Thyroid gland (tissue), 4 donors: ENCODE data around the gene USP48.

Experiments used
- POLR2A ChIP-seq, 2 donors: fragments of 450-650 bp; IDR thresholded peaks; one replicate each; pipeline ENCODE4 v1.6.1; 2017; ENCODE audit warnings: antibody characterized with exemption in 2 of 2, mild to moderate bottlenecking in 2 of 2, moderate library complexity in 1 of 2
- TF ChIP-seq, protein P1 (sequence below), 6 experiments: fragments of 200-600 bp in 3 of 6; fragments of 450-650 bp in 3 of 6; sonication (generic) in 3 of 6; IDR thresholded peaks; one replicate each; pipeline ENCODE4 v1.5.1; 2016 to 2019; ENCODE audit warnings: antibody characterized with exemption in 6 of 6, mild to moderate bottlenecking in 2 of 6, inconsistent platforms in 1 of 6, moderate library complexity in 1 of 6

DNA sequence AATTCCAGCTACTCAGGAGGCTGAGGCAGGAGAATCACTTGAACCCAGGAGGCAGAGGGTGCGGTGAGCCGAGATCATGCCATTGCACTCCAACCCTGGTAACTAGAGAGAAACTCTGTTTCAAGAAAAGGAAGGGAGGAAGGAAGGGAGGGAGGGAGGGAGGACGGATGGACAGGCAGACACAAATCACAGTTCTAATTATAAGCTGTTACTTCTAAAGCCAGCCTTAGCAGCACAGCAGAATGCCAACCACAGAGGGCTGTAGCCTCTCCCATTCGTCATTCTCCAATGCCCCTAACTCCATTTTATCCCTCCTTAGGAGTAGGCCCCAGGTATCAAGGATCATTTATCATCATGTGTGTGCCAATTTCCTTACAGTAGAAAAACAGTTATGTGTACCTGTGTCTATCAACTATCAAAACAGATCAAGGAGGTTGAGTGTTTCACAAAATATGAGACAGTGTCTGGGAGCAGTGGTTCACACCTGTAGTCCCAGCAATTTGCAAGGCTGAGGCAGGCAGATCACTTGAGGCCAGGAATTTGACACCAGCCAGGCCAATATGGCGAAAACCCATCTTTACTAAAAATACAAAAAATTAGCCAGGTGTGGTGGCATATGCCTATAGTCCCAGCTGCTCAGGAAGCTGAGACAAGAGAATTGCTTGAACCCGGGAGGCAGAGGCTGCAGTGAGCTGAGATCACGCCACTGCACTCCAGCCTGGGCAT is 19.1 kb downstream of the USP48 start:
- TF ChIP-seq POLR2A (IDR thresholded peaks at IDR 0.05) = no peak
- TF ChIP-seq, protein P1, sequence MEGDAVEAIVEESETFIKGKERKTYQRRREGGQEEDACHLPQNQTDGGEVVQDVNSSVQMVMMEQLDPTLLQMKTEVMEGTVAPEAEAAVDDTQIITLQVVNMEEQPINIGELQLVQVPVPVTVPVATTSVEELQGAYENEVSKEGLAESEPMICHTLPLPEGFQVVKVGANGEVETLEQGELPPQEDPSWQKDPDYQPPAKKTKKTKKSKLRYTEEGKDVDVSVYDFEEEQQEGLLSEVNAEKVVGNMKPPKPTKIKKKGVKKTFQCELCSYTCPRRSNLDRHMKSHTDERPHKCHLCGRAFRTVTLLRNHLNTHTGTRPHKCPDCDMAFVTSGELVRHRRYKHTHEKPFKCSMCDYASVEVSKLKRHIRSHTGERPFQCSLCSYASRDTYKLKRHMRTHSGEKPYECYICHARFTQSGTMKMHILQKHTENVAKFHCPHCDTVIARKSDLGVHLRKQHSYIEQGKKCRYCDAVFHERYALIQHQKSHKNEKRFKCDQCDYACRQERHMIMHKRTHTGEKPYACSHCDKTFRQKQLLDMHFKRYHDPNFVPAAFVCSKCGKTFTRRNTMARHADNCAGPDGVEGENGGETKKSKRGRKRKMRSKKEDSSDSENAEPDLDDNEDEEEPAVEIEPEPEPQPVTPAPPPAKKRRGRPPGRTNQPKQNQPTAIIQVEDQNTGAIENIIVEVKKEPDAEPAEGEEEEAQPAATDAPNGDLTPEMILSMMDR (IDR thresholded peaks at IDR 0.05) = no peak
